K562 (cell line): ENCODE data around the gene NABP2.

ENCODE experiments used
- CHD2 ChIP-seq: IDR thresholded peaks from 2 replicates; pipeline ENCODE4 v1.6.1; 2011; ENCODE audit warnings: low read depth, low read length
- CTCF ChIP-seq, 3 experiments: IDR thresholded peaks in 2 of 3; conservative IDR thresholded peaks in 1 of 3; 2 replicates each; pipeline ENCODE4 v1.5.1; 2011 to 2012; ENCODE audit warnings: low read length in 3 of 3, mild to moderate bottlenecking in 3 of 3, control low read depth in 2 of 3, improper control_type of control experiment in 1 of 3, inconsistent platforms in 1 of 3, low read depth in 1 of 3, mixed read lengths in 1 of 3, moderate library complexity in 1 of 3; ENCODE audit not compliant: insufficient read depth in 2 of 3
- FIP1L1 ChIP-seq: fragments of 200-400 bp; formaldehyde crosslinking; IDR thresholded peaks from 2 replicates; pipeline ENCODE4 v1.6.1; 2018; ENCODE audit warnings: mild to moderate bottlenecking, low read depth, low read length; ENCODE audit not compliant: poor library complexity, severe bottlenecking
- FOS ChIP-seq: IDR thresholded peaks from 3 replicates; pipeline ENCODE4 v1.6.1; 2011; ENCODE audit not compliant: insufficient read length; ENCODE audit errors: extremely low read depth
- ZBTB1 ChIP-seq: sonication (generic); formaldehyde crosslinking; IDR thresholded peaks from 2 replicates; pipeline ENCODE4 v1.8.1; 2023; ENCODE audit warnings: missing genetic modification reagents, low read depth, mild to moderate bottlenecking, borderline replicate concordance
- ZZZ3 ChIP-seq: fragments of 450-650 bp; IDR thresholded peaks from 2 replicates; pipeline ENCODE4 v1.6.1; 2016; ENCODE audit warnings: antibody characterized with exemption, mild to moderate bottlenecking, moderate library complexity

GRCh38 chr12:56197921-56198635 is 26.1 kb upstream of the NABP2 start:
- TF ChIP-seq CHD2 (no peak), CTCF (IDR thresholded peaks at IDR 0.05 in 2 of 3, conservative IDR thresholded peaks at IDR 0.05 in 1 of 3; ENCODE audit: insufficient read depth in 2 of 3, low read depth in 1 of 3, low read length in 3 of 3) (no peak), ZBTB1 (no peak), FOS (no peak), ZZZ3 (no peak), FIP1L1 (no peak)
